Skeletal muscle satellite cell (primary cell): Measurements from ENCODE around the gene ZNF91.
"Not testable (repeated sequence)": the region's sequence is repeated elsewhere in the genome, so short reads cannot be mapped to it uniquely, and the experiment has no call there.

Experiments
- H3K27me3 ChIP-seq: 2 replicates; pipeline ENCODE4 v1.7.0; 2013; ENCODE audit warnings: low read length; ENCODE audit not compliant: control insufficient read depth, insufficient read depth
- H3K36me3 ChIP-seq: 2 replicates; pipeline ENCODE4 v1.7.0; 2013; ENCODE audit warnings: mild to moderate bottlenecking, control low read depth, low read length; ENCODE audit not compliant: insufficient read depth
- H3K4me1 ChIP-seq: 2 replicates; pipeline ENCODE4 v1.7.0; 2013; ENCODE audit warnings: low read length; ENCODE audit not compliant: control insufficient read depth, insufficient read depth
- H3K4me2 ChIP-seq: 2 replicates; pipeline ENCODE4 v1.7.0; 2013; ENCODE audit warnings: mild to moderate bottlenecking, low read length
- H3K4me3 ChIP-seq: 2 replicates; pipeline ENCODE4 v1.7.0; 2013; ENCODE audit warnings: low read length
- H3K9ac ChIP-seq: 2 replicates; pipeline ENCODE4 v1.7.0; 2013; ENCODE audit warnings: mild to moderate bottlenecking, low read depth, low read length, moderate library complexity
- H3K9me3 ChIP-seq: replicated peaks from 2 replicates; pipeline ENCODE4 v1.7.0; 2013; ENCODE audit warnings: mild to moderate bottlenecking, control low read depth, low read length

Gene ZNF91

GRCh38 chr19:23409392-23410048 lies 14.2 kb upstream of the ZNF91 start:
- Histone ChIP-seq H3K9me3 (no peaks in the 10 kb centered on the region), H3K36me3 (no peaks in the 10 kb centered on the region), H3K4me3 (no peak overlapping the region), H3K4me2 (no peak overlapping the region), H3K27me3 (no peaks in the 10 kb centered on the region), H3K4me1 (no peaks in the 10 kb centered on the region), H3K9ac (no peak overlapping the region)

- H3K9ac ChIP-seq, result no peak overlapping the region
- no peak overlapping the region for H3K4me3 ChIP-seq
- H3K36me3 ChIP-seq, result no peaks in the 10 kb centered on the region
- H3K27me3 ChIP-seq, result no peaks in the 10 kb centered on the region
- no peak overlapping the region for H3K4me2 ChIP-seq
- H3K9me3 ChIP-seq, result no peaks in the 10 kb centered on the region
- H3K4me1 ChIP-seq, result no peaks in the 10 kb centered on the region
Observed at GRCh38 chr19:23407616-23408133, 12.4 kb upstream of the ZNF91 start.

- Histone ChIP-seq H3K27me3 (no peaks in the 10 kb centered on the region), H3K4me1 (no peaks in the 10 kb centered on the region), H3K36me3 (no peaks in the 10 kb centered on the region), H3K4me2 (no peak overlapping the region), H3K9me3 (no peaks in the 10 kb centered on the region), H3K9ac (no peak overlapping the region), H3K4me3 (no peak overlapping the region)
Observed at GRCh38 chr19:23406721-23407120, 11.4 kb upstream of the ZNF91 start.

- Histone ChIP-seq H3K4me3 (no peak overlapping the region), H3K9ac (no peak overlapping the region), H3K9me3 (no peaks in the 10 kb centered on the region), H3K4me1 (no peaks in the 10 kb centered on the region), H3K4me2 (no peak overlapping the region), H3K36me3 (no peaks in the 10 kb centered on the region), H3K27me3 (no peaks in the 10 kb centered on the region)
Observed at GRCh38 chr19:23406091-23406490, 10.8 kb upstream of the ZNF91 start.

GRCh38 chr19:23404676-23405075 lies 9.4 kb upstream of the ZNF91 start:
- Histone ChIP-seq H3K9me3 (no peaks in the 10 kb centered on the region), H3K9ac (no peak overlapping the region), H3K4me2 (no peak overlapping the region), H3K36me3 (no peaks in the 10 kb centered on the region), H3K4me3 (no peak overlapping the region), H3K4me1 (no peaks in the 10 kb centered on the region), H3K27me3 (no peaks in the 10 kb centered on the region)

GRCh38 chr19:23403581-23404324 lies 8.5 kb upstream of the ZNF91 start:
- Histone ChIP-seq H3K9ac (no peak overlapping the region), H3K4me2 (no peak overlapping the region), H3K36me3 (no peaks in the 10 kb centered on the region), H3K4me1 (no peaks in the 10 kb centered on the region), H3K4me3 (no peak overlapping the region), H3K27me3 (no peaks in the 10 kb centered on the region), H3K9me3 (no peaks in the 10 kb centered on the region)

GRCh38 chr19:23403052-23403451 lies 7.8 kb upstream of the ZNF91 start:
- H3K4me1 ChIP-seq, result no peaks in the 10 kb centered on the region
- no peaks in the 10 kb centered on the region for H3K27me3 ChIP-seq
- no peaks in the 10 kb centered on the region for H3K9me3 ChIP-seq
- H3K4me3 ChIP-seq, result no peak overlapping the region
- H3K4me2 ChIP-seq, result no peak overlapping the region
- no peaks in the 10 kb centered on the region for H3K36me3 ChIP-seq
- no peak overlapping the region for H3K9ac ChIP-seq

GRCh38 chr19:23402388-23402787 lies 7.1 kb upstream of the ZNF91 start:
- H3K27me3 ChIP-seq, result no peaks in the 10 kb centered on the region
- no peaks in the 10 kb centered on the region for H3K36me3 ChIP-seq
- no peak overlapping the region for H3K4me3 ChIP-seq
- no peaks in the 10 kb centered on the region for H3K9me3 ChIP-seq
- no peak overlapping the region for H3K9ac ChIP-seq
- H3K4me1 ChIP-seq, result no peaks in the 10 kb centered on the region
- H3K4me2 ChIP-seq, result no peak overlapping the region

GRCh38 chr19:23401086-23401610 lies 5.9 kb upstream of the ZNF91 start:
- Histone ChIP-seq H3K27me3 (no peaks in the 10 kb centered on the region), H3K36me3 (no peaks in the 10 kb centered on the region), H3K4me3 (no peak overlapping the region), H3K4me2 (no peak overlapping the region), H3K9ac (no peak overlapping the region), H3K9me3 (no peaks in the 10 kb centered on the region), H3K4me1 (no peaks in the 10 kb centered on the region)

GRCh38 chr19:23399443-23399842 lies 4.2 kb upstream of the ZNF91 start:
- Histone ChIP-seq H3K4me1 (no peaks in the 10 kb centered on the region), H3K4me3 (no peak overlapping the region), H3K36me3 (no peaks in the 10 kb centered on the region), H3K9me3 (no peaks in the 10 kb centered on the region), H3K4me2 (no peak overlapping the region), H3K9ac (no peak overlapping the region), H3K27me3 (no peaks in the 10 kb centered on the region)

- not testable (repeated sequence) for H3K9me3 ChIP-seq, H3K4me2 ChIP-seq, H3K27me3 ChIP-seq, H3K4me3 ChIP-seq, H3K4me1 ChIP-seq
- Histone ChIP-seq H3K36me3 (peaks cover 18% of the 10 kb centered on the region), H3K9ac (peak overlapping the region; percentile 98)
Observed at GRCh38 chr19:23395722-23396117, 449 bp upstream of the ZNF91 start.
